Fibroblast of lung (primary cell): ENCODE results near the gene VSIR. TPM values are rescaled to one million over a fixed set of nuclear protein-coding genes. Genes with fewer than 3 reads are reported as not detected.

ENCODE experiments used
- DNase-seq, 2 donors: peaks; one replicate each; pipeline versions ENCODE4 v3.0.0 to v3.0.0-alpha.2; 2010; ENCODE audit warnings: low read depth in 2 of 2
- H2AFZ ChIP-seq: 2 replicates; pipeline ENCODE4 v1.5.1; 2012; ENCODE audit warnings: low read length, control low read depth, inconsistent platforms
- H3K27ac ChIP-seq: 2 replicates; pipeline ENCODE4 v1.5.1; 2011; ENCODE audit warnings: low read length, control low read depth; ENCODE audit not compliant: insufficient read depth
- H3K27me3 ChIP-seq: 2 replicates; pipeline ENCODE4 v1.5.1; 2011; ENCODE audit warnings: mild to moderate bottlenecking, low read length; ENCODE audit not compliant: control insufficient read depth, insufficient read depth
- H3K36me3 ChIP-seq: 2 replicates; pipeline ENCODE4 v1.5.1; 2011; ENCODE audit warnings: low read length; ENCODE audit not compliant: control insufficient read depth, insufficient read depth
- H3K4me1 ChIP-seq: 2 replicates; pipeline ENCODE4 v1.5.1; 2011; ENCODE audit warnings: low read length; ENCODE audit not compliant: control insufficient read depth, insufficient read depth; ENCODE audit errors: extremely low read depth
- H3K4me2 ChIP-seq: 2 replicates; pipeline ENCODE4 v1.5.1; 2011; ENCODE audit warnings: low read length, control low read depth; ENCODE audit not compliant: insufficient read depth; ENCODE audit errors: extremely low read depth
- H3K4me3 ChIP-seq, 4 experiments: fragments of 200-600 bp in 1 of 4; sonication (generic) in 1 of 4; replicated peaks in 1 of 4; 2 replicates each; pipeline ENCODE4 v1.5.1; 2011 to 2016; ENCODE audit warnings: low read length in 4 of 4, low read depth in 3 of 4, mild to moderate bottlenecking in 3 of 4, control low read depth in 2 of 4, inconsistent platforms in 1 of 4, mixed read lengths in 1 of 4; ENCODE audit not compliant: insufficient read depth in 1 of 4; ENCODE audit errors: control extremely low read depth in 1 of 4
- H3K79me2 ChIP-seq: 2 replicates; pipeline ENCODE4 v1.5.1; 2012; ENCODE audit warnings: mild to moderate bottlenecking, low read length, inconsistent platforms; ENCODE audit not compliant: control insufficient read depth, insufficient read depth
- H3K9ac ChIP-seq: 2 replicates; pipeline ENCODE4 v1.5.1; 2011; ENCODE audit warnings: mild to moderate bottlenecking, low read length, control low read depth; ENCODE audit not compliant: insufficient read depth
- H3K9me3 ChIP-seq: 2 replicates; pipeline ENCODE4 v1.5.1; 2012; ENCODE audit warnings: low read depth, low read length; ENCODE audit not compliant: control insufficient read depth, insufficient read depth
- H4K20me1 ChIP-seq: 2 replicates; pipeline ENCODE4 v1.5.1; 2011; ENCODE audit warnings: low read length; ENCODE audit not compliant: control insufficient read depth, insufficient read depth; ENCODE audit errors: extremely low read depth
- CTCF ChIP-seq, 2 donors: IDR thresholded peaks in 1 of 2; conservative IDR thresholded peaks in 1 of 2; 1 replicate in 1 of 2; 2 replicates in 1 of 2; pipeline ENCODE4 v1.5.1; 2011 to 2012; ENCODE audit warnings: low read length in 2 of 2, control low read depth in 1 of 2, inconsistent platforms in 1 of 2, low read depth in 1 of 2, mild to moderate bottlenecking in 1 of 2
- EZH2 ChIP-seq: IDR thresholded peaks from 2 replicates; pipeline ENCODE4 v1.5.1; 2012; ENCODE audit warnings: low read length, control low read depth, mild to moderate bottlenecking; ENCODE audit errors: missing control alignments
- polyA plus RNA-seq, 2 donors: library from polyadenylated mRNA; depleted of rRNA in 1 of 2; stranded (reverse) in 1 of 2; unstranded in 1 of 2; fragments of >200 nt; gene quantifications; 2 replicates each; pipeline ENCODE4 v1.2.1, GENCODE V29; 2011 to 2012; ENCODE audit warnings: missing spikeins in 1 of 2
- total RNA-seq: library from RNA; depleted of rRNA; stranded (reverse); fragments of >200 nt; gene quantifications from 2 replicates; pipeline ENCODE4 v1.2.1, GENCODE V29; 2014

The VSIR gene
- total and polyA plus RNA-seq, 2 donors (not counting 1 experiment from before 2014, with no cell fraction given), result 39.9 to 44.1 TPM

DNA sequence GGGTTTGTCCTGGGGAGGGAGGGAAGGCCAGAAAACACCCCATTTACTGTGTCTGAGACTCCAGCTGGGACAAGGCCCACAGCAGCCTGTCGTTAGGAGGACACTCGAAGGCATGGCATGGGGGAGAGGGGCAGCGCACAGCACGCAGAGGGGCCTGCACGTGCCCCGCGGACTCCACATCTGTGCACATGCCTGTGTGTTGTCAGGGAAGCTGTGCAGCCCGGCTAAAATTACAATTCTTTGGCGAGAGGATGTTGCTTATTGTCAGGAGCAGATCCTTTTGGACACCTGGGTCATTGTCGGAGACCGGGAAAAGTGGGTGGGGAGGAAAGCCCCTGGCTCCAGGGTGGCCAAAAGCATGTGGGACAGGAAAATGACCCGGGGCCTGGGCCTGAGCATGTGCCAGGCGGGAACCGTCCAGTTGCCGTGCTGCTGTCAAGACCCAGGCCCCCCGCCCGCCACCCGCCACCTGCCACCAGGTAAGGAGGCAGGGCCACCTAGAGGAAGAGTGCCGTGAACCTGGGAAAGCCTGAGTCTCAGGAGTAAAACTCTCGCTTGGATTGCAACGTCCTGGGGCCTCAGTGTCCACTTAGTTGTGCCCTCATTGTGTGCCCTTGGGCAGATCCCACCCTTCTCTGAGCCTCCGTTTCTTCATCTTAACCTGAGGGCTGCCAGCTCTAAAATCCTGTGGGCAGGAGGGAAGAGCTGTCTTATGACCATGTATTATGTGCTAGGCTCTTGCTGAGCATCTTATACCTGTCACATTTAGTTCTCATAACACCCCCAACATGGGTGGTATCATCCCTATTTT is 7.2 kb downstream of the VSIR start:
- Histone ChIP-seq H3K4me3 (no peak overlapping the region), H3K79me2 (peaks cover 2% of the 10 kb centered on the region), H3K27me3 (no peaks in the 10 kb centered on the region), H3K9ac (no peak overlapping the region), H3K9me3 (no peaks in the 10 kb centered on the region), H3K4me1 (peaks cover 42% of the 10 kb centered on the region), H3K36me3 (peaks cover 3% of the 10 kb centered on the region), H4K20me1 (no peaks in the 10 kb centered on the region), H3K4me2 (peak overlapping the region; percentile 25), H3K27ac (peak overlapping the region; percentile 74), H2AFZ (no peak overlapping the region)
- no peak for TF ChIP-seq CTCF (conservative IDR thresholded peaks at IDR 0.05 in 1 of 2, IDR thresholded peaks at IDR 0.05 in 1 of 2; ENCODE audit: low read depth in 1 of 2, low read length in 2 of 2)
- no peak for TF ChIP-seq EZH2
- DNase-seq, result no peak

DNA sequence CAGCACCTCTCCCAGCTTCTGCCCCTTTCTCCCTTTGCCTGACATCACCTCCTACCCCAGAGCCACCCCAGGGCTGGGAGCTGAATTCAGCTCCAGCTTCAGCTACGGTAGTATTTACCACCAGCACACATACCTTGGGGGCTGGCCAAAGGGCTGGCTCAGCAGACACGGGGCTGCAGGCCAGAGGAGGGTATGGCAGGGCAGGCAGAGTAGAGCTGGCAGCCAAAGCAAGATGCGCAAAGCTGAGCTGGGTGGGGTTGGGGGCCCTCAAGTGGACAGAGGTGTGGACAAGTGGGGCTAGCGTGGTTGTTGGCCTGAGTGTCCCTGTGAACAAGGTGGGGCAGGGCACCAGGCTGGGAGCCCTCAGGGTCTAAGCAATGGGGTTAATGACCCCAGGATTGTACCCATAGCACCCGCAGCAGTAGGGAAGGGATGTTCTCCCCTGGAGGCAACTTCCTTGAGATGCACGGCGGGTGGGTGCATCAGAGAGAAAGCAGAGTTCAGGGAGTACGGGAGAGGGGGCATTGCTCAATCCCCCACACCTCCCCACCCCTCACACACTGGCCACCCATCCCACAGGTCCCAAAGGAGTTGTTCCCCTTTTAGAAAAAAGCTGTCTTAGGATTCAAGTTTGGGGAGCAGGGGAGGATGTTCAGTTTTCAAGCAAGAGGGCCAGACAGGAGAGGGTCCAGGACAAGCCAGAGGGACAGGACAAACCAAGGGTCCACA is 8.0 kb downstream of the VSIR start:
- Histone ChIP-seq H3K79me2 (peaks cover 2% of the 10 kb centered on the region), H3K27ac (peak overlapping the region; percentile 18), H4K20me1 (no peaks in the 10 kb centered on the region), H3K27me3 (no peaks in the 10 kb centered on the region), H3K9ac (no peak overlapping the region), H3K36me3 (peaks cover 3% of the 10 kb centered on the region), H3K4me2 (no peak overlapping the region), H3K4me1 (peaks cover 41% of the 10 kb centered on the region), H2AFZ (no peak overlapping the region), H3K9me3 (no peaks in the 10 kb centered on the region), H3K4me3 (no peak overlapping the region)
- TF ChIP-seq EZH2, result no peak
- no peak for TF ChIP-seq CTCF (conservative IDR thresholded peaks at IDR 0.05 in 1 of 2, IDR thresholded peaks at IDR 0.05 in 1 of 2; ENCODE audit: low read depth in 1 of 2, low read length in 2 of 2)
- DNase-seq, result peak; percentile 21 to 69

DNA sequence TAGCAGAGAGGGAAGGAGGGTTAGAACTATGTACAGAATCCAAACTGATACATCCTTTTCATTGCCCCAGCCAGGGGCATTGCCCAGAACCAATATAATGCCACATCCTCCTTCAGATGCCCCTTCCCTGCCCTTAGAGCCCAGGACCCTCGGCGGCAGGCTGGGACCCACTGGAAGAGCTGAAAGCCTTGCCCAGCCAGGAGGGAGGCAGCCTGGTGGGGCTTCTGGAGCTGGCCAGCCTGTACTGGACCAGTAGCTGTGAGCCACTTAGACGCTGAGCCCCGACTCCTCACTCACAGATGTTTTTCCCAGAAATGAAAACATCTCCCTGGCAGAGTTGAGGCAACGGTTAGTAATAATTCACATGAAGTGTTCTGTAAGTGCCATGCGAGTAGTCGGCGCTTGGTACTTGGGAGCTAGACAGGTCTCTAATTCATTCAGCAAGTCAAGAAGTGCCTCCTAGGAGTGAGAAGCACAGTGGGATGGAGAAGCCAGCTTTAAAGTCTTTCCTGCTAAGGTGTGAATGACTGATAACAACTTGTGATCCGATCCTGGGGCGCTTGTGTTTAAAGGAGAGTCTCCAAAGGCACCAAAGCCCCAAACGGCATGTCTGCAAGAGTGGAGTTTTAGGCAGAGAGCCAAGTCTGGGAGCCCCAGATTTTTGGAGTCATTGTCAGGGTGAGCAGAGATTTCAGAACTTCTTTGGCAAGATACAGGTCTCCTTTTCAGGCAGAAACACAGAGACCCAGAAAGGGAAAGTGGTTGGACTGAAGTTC is 9.8 kb downstream of the VSIR start:
- H3K9ac ChIP-seq, result no peak overlapping the region
- no peak overlapping the region for H2AFZ ChIP-seq
- H3K4me2 ChIP-seq, result no peak overlapping the region
- TF ChIP-seq CTCF (conservative IDR thresholded peaks at IDR 0.05 in 1 of 2, IDR thresholded peaks at IDR 0.05 in 1 of 2; ENCODE audit: low read depth in 1 of 2, low read length in 2 of 2) (no peak), EZH2 (no peak)
- H3K79me2 ChIP-seq, result no peaks in the 10 kb centered on the region
- DNase-seq, result peak; percentile 25 to 38
- peaks cover 3% of the 10 kb centered on the region for H3K36me3 ChIP-seq
- H4K20me1 ChIP-seq, result no peaks in the 10 kb centered on the region
- peaks cover 31% of the 10 kb centered on the region for H3K4me1 ChIP-seq
- no peaks in the 10 kb centered on the region for H3K27me3 ChIP-seq
- H3K9me3 ChIP-seq, result no peaks in the 10 kb centered on the region
- no peak overlapping the region for H3K27ac ChIP-seq
- H3K4me3 ChIP-seq, result no peak overlapping the region
